CD4-positive, alpha-beta T cell treated with Interleukin-2 at 100 ng/mL for 4 hours (primary cell): ENCODE measurements around the gene MFSD1.
A peak's percentile ranks its signal among the peaks of the same experiment; 100 is the strongest.

Source experiments
- DNase-seq: peaks from one replicate; pipeline ENCODE4 v3.0.0-alpha.2; 2020; ENCODE audit warnings: low spot score

Gene MFSD1

DNA sequence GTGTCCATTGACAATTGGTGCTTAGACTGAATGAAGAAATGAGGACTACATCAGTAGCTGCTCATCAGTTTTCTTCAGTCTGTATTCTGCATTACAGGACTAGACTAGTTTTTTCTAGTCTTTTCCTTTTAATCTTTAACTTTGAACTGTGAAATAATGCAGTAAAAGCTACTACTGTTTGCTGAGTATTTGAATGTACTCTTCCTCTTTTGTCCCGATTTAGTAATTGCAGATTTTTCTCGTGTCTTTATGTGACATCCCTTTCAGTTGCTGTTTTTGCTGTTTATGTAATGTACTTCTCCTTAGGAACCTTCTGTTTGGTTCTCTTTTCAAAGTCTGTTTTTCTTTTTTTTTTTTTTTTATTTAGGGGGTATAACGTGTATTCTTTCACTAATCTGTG, 17.4 kb downstream of the MFSD1 start:
- no peak for DNase-seq

DNA sequence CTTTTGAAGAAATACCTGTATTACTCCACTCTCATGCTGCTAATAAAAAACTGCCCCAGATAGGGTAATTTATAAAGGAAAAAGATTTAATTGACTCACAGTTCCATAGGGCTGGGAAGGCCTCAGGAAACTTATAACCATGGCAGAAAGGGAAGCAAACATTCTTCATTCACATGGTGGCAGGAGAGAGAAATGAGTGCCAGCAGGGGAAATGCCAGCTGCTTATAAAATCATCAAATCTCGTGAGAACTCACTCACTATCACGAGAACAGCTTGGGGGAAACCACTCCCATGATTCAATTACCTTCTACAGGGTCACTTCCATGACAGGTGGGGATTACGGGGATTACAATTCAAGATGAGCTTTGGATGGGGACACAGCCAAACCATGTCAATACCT, 18.7 kb downstream of the MFSD1 start:
- no peak for DNase-seq

DNA sequence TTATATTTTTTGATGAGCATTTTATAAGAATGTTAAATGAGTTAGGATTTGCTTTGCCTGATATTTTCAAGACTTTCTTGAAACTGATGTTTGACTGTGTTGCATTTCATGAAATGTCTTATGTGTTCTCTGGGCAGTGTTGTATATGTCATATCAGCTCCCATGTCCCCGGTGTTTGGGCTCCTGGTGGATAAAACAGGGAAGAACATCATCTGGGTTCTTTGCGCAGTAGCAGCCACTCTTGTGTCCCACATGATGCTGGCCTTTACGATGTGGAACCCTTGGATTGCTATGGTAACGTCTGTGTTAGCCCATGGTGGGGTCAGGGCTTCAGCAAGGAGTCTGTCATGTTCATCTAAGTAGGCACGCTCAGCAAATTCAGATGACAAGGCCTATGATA, 20.0 kb downstream of the MFSD1 start:
- DNase-seq, result no peak

GRCh38 chr3:158823426-158823825, 21.6 kb downstream of the MFSD1 start:
- DNase-seq, result no peak

DNA sequence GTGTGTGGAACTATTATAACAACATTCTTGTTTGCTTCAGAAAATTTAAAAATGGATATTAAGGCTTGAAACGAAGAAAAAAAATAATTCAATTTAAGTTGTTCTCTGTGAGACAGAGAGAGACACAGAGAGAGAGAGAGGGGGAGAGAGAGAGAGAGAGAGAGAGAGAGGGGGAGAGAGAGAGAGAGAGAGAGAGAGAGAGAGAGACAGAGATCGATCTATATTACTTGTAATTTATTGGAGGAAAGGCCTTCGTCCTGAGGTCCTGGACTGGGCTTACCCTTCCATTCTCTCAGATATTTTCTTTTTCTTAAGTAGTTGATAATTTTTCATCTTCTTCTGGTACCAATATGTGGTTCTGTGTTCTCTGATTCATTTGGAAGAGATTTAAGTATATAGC, 25.9 kb downstream of the MFSD1 start:
- DNase-seq, result no peak

DNA sequence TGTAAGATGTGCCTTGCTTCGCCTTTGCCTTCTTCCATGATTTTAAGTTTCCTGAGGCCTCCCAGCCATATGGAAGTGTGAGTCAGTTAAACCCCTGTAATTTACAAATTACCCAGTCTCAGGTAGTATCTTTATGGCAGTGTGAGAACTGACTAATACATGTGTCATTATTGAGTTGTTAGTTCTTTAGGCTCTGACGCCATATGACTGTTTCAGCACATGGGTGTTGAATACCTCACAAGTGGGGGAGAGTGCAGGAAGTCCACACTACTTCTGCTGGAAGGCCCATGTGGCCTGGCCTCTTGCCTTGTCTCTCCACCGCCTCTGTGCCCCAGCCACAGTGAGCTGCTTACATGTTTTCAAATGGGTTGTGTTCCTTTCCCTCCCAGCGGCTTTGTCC, 28.5 kb downstream of the MFSD1 start:
- DNase-seq, result no peak

DNA sequence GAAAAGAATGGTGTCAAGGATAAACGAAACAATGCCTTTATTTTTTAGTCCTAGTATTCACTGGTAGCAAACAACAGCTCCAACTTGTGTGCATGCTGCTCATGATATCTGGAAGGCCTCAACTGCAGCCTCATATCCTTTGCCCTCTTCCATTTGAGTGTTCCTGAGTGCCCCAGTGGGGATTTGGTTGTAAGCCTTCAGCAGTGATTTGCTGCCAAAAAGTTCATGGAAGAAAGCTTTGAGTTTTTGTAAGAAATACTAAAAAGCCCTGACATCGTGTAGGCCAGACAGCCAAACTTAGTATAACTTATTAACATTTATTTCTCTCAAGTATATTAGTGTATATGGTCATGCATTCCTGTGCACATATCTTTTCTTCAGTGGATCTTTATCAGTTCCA, 30.0 kb downstream of the MFSD1 start:
- DNase-seq, result no peak

- DNase-seq, result no peak
Observed at GRCh38 chr3:158835631-158836030, 33.8 kb downstream of the MFSD1 start.

GRCh38 chr3:158836312-158836711, 34.5 kb downstream of the MFSD1 start:
- DNase-seq, result no peak

- no peak for DNase-seq
Observed at GRCh38 chr3:158837240-158837639, 35.4 kb downstream of the MFSD1 start.

- no peak for DNase-seq
Observed at GRCh38 chr3:158839966-158840365, 38.1 kb downstream of the MFSD1 start.

DNA sequence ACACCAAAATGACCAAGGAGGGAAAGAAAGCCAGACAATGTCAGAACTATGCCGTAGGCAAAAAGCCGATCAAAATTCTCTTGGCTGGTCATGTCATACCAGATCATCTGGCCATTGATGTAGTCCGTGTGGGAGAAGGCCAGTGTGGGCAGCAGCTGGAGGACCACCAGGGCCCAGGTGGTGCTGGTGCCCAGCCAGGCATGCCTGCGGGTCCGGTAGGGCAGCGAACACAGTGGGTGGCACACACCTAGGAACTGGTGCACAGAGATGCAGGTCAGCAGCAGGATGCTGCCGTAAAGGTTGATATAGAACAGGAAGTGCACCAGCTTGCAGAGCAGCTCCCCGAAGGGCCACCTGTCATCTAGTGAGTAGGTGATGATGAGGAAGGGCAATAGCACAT, 39.5 kb downstream of the MFSD1 start:
- no peak for DNase-seq

DNA sequence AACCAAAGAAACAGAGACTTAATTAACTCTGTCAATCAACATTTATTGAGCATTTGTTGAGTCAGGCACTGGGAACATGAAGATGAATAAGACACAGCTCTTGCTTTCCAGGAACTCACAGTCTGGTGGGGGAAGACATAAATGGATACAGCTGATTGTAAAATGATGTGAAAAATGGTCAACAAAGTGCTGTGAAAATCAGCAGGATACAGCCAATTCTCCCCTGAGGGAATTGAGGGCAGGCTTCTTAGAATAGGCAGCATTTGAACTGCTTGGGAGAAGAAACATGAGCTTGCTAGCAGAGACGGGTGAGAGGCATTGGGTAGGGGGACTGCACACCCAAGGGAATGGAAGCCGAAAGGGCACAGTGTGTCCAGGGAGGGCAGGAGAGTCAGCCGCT, 41.1 kb downstream of the MFSD1 start:
- no peak for DNase-seq

DNA sequence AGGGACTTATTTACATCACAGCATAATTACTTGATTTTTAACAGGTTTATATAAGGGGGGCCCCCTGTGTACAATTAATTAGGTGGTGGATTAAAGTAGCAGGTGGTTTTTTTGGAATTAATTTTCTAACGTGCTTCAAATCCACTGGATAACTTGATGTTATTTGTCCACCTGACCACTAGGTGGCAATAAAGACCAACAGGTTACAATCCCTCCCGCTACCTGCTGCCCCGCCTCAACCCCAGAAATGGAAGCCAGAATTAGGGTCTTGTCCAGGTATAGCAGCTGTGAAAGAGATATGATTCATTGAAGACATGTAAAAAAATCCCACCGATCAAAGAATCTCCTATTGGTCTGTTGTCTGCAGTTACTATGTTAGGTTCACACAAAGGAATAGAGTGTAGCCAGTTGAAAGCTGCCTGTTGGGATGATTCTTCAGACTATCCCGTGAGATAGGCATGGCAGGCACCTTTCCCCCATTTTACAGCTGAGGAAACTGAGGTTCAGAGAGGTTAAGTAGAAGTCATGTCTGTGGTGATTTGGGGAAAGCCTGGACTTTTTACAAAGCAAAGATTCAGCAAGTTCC, 44.0 kb downstream of the MFSD1 start:
- DNase-seq, result peak; percentile 54

DNA sequence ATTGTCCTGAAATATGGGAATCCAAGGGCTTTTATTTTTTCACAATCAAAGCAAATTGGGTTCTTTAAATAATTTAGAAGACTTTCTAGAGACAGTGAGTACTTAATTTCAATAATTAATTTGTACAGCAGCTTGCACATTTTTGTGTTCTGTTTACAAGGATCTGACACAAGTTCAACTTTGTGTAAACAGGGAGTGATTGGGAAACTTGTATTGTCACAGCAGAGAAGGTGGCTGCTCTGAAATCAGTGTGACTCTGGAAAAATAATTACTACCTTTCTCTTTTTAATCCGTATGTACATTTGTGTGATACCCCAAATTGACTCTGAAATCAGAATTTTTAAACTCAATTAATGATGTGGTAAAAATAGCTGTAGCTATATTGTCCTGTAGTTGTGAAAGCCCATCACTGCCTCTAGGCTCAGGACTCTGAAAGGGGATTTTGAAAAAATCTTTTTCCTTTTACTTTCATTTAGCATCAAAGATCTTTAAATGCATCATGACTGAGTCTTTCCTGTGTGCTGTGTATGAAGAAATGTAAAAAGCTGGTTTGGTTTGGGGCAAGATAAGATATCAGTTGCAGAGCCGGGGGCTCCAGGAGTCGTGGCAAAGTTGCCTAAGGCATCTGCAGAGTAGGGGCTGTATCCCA, 45.1 kb downstream of the MFSD1 start:
- no peak for DNase-seq

DNA sequence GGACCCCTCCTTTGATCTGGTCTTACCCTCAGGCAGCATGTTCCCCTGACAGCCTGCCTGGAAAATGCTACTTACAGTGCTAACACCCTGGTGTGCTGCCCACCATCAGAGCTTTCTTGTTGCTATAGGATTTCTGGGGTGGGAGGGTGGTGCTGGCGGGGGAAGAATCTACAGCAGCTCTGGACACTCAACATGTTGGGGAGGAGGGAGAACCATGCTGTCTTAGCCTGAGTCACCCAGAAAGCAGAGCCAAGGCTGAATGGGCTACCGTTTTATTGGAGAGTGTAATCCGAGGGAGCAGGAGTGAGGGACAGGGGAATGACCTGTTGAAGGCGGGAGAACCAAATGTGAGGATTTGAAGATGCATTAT, 45.6 kb downstream of the MFSD1 start:
- no peak for DNase-seq

DNA sequence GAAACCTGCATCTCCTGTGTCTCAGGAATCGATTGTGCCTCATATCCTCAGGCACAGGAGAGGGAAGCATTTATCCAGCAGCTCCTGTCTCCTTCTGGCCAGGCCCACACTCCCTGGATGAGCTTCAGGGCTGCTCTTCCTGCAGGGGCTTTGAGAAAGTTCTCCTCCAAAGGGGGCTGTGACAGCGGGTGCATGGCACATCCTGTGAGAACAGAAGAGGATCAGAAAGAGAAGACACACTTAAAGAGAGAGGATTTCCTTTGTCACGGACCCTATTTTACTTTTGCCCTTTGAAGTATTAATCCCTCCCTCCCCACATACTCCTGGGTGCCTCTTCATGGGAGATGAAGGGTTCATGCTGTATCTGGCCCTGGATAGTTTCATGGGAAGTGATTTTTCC, 46.0 kb downstream of the MFSD1 start:
- DNase-seq, result no peak

GRCh38 chr3:158849757-158850156, 47.9 kb downstream of the MFSD1 start:
- DNase-seq, result no peak

GRCh38 chr3:158859362-158859761, 57.5 kb downstream of the MFSD1 start:
- DNase-seq, result no peak

- no peak for DNase-seq
Observed at GRCh38 chr3:158863247-158863646, 61.4 kb downstream of the MFSD1 start.

GRCh38 chr3:158864492-158864891, 62.6 kb downstream of the MFSD1 start:
- no peak for DNase-seq

DNA sequence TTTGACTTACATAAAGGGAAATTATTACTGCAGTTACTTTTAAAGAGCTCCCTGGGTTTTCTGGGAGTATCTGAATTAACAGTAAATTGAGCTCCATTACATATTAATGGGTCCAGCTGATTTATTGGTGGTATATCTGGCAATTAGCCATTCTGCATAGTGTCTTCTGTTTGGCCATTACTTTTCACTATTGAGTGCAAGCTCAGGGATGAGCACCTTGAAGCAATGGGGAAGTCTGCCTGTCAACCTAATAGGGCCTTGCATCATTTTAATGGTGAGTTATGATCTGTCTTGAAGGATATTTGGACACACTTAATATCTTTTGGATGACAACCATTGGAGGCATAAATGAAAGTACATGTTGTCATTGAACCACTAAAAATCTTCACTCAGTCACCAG, 73.8 kb downstream of the MFSD1 start:
- DNase-seq, result no peak
